T-helper 1 cell treated with Interleukin-12 subunit alpha and Interleukin-12 subunit beta and Interleukin-4 antibody, amounts not matched to agents 30 μg/mL and 1 μg/mL, for 36 hours (primary cell): ENCODE results near the gene PRPF31.

Experiments
- H3K27ac Mint-ChIP-seq: one replicate; pipeline ENCODE4 v1.8.0; 2021; ENCODE audit warnings: mild to moderate bottlenecking, mixed read lengths
- H3K27me3 Mint-ChIP-seq: one replicate; pipeline ENCODE4 v1.8.0; 2021; ENCODE audit warnings: low read depth, mixed read lengths
- H3K36me3 Mint-ChIP-seq: one replicate; pipeline ENCODE4 v1.8.0; 2021; ENCODE audit warnings: low read depth, mixed read lengths
- H3K4me1 Mint-ChIP-seq: one replicate; pipeline ENCODE4 v1.8.0; 2021; ENCODE audit warnings: low read depth, mixed read lengths
- H3K4me3 Mint-ChIP-seq: one replicate; pipeline ENCODE4 v1.8.0; 2021; ENCODE audit warnings: mild to moderate bottlenecking, moderate library complexity, mixed read lengths
- H3K9me3 Mint-ChIP-seq: one replicate; pipeline ENCODE4 v1.8.0; 2021; ENCODE audit warnings: mixed read lengths

The PRPF31 gene

DNA sequence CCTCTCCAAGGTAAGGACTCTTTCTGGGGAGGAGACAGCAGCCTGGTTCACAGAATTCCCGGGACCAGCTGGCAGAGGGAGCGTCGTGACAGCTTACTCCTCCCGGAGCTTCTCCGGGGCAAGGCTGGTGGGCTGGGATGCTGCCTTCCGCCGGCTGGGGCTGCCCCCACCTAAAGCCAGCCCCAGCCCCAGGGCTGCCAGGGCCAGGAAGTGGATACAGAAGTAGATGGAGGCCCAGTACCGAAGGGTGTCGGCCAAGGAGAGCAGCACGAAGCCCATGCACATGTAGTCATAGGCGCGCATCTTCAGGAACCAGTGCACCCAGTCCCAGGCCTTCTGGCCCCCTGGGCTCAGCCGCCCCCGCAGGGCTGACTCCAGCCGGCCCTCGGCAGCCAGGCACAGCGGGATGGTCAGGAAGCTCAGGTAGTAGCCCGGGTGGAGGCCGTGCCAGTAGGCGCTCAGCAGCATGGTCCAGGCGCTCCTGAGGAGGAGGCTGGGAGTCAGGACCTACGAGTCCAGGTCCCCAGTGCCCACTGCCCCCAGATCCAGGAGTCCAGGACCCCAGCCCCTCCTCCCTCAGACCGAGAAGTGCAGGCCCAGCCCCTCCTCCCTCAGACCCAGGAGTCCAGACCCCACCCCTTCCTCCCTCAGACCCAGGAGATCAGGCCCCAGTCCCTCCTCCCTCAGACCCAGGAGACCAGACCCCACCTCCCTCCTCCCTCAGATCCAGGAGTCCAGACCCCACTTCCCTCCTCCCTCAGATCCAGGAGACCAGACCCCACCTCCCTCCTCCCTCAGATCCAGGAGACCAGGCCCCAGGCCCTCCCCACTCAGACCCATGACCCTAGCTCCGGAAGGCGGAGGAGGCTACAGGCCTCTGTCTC, 58.6 kb downstream of the PRPF31 start:
- no peaks in the 10 kb centered on the region for H3K27me3 Mint-ChIP-seq
- peaks cover 1% of the 10 kb centered on the region for H3K4me1 Mint-ChIP-seq
- H3K27ac Mint-ChIP-seq: no peak overlapping the region
- H3K9me3 Mint-ChIP-seq: no peaks in the 10 kb centered on the region
- H3K36me3 Mint-ChIP-seq: peaks cover 7% of the 10 kb centered on the region
- H3K4me3 Mint-ChIP-seq: no peak overlapping the region

GRCh38 chr19:54178581-54179261, 63.2 kb downstream of the PRPF31 start:
- Mint-ChIP-seq H3K27me3 (no peaks in the 10 kb centered on the region), H3K4me1 (peaks cover 1% of the 10 kb centered on the region), H3K9me3 (no peaks in the 10 kb centered on the region), H3K4me3 (no peak overlapping the region), H3K27ac (no peak overlapping the region), H3K36me3 (peaks cover 13% of the 10 kb centered on the region)

- peaks cover 15% of the 10 kb centered on the region for H3K36me3 Mint-ChIP-seq
- H3K9me3 Mint-ChIP-seq: no peaks in the 10 kb centered on the region
- no peak overlapping the region for H3K4me3 Mint-ChIP-seq
- peaks cover 1% of the 10 kb centered on the region for H3K4me1 Mint-ChIP-seq
- no peak overlapping the region for H3K27ac Mint-ChIP-seq
- no peaks in the 10 kb centered on the region for H3K27me3 Mint-ChIP-seq
Observed at GRCh38 chr19:54179262-54179852, 63.8 kb downstream of the PRPF31 start.

- no peaks in the 10 kb centered on the region for H3K27me3 Mint-ChIP-seq
- peaks cover 1% of the 10 kb centered on the region for H3K4me1 Mint-ChIP-seq
- H3K36me3 Mint-ChIP-seq: peaks cover 15% of the 10 kb centered on the region
- no peak overlapping the region for H3K27ac Mint-ChIP-seq
- no peaks in the 10 kb centered on the region for H3K9me3 Mint-ChIP-seq
- H3K4me3 Mint-ChIP-seq: no peak overlapping the region
Observed at GRCh38 chr19:54179921-54180461, 64.4 kb downstream of the PRPF31 start.

GRCh38 chr19:54180691-54181091, 65.1 kb downstream of the PRPF31 start:
- Mint-ChIP-seq H3K27me3 (no peaks in the 10 kb centered on the region), H3K27ac (no peak overlapping the region), H3K36me3 (peaks cover 15% of the 10 kb centered on the region)

More at GRCh38 chr19:54180691-54181091, 65.1 kb downstream of the PRPF31 start:
- no peaks in the 10 kb centered on the region for H3K9me3 Mint-ChIP-seq
- peaks cover 1% of the 10 kb centered on the region for H3K4me1 Mint-ChIP-seq
- no peak overlapping the region for H3K4me3 Mint-ChIP-seq
